Activated CD8-positive, alpha-beta T cell treated with anti-CD3 and anti-CD28 coated beads, Interleukin-2, amount 10 ng/mL, durations not matched to agents 7 days and 5 days (primary cell): ENCODE results near the gene IGLL5. TPM values are rescaled to one million over a fixed set of nuclear protein-coding genes. Genes with fewer than 3 reads are reported as not detected.

Experiments used
- ATAC-seq: fragments of 150-1000 bp; cut with Tn5 transposase; one replicate; pipeline ENCODE4 v1.10.0; 2021; ENCODE audit warnings: moderate library complexity
- CTCF ChIA-PET: fragments of 350-600 bp; sonication (Branson Sonifier 250); formaldehyde crosslinking; loops from one replicate; lab custom pipeline; 2021; ENCODE audit warnings: antibody characterized with exemption; lab: Charles Lee
- POLR2A ChIA-PET: fragments of 350-600 bp; sonication (Branson Sonifier 250); formaldehyde crosslinking; loops from one replicate; lab custom pipeline; 2021; ENCODE audit warnings: antibody characterized with exemption; lab: Charles Lee
- DNase-seq: peaks from one replicate; pipeline ENCODE4 v3.0.0-alpha.2; 2020
- H3K27ac Mint-ChIP-seq: one replicate; pipeline ENCODE4 v1.8.0; 2021; ENCODE audit warnings: mild to moderate bottlenecking, mixed read lengths
- H3K27me3 Mint-ChIP-seq: one replicate; pipeline ENCODE4 v1.8.0; 2021; ENCODE audit warnings: low read depth, mixed read lengths
- H3K36me3 Mint-ChIP-seq: one replicate; pipeline ENCODE4 v1.8.0; 2021; ENCODE audit warnings: low read depth, mixed read lengths
- H3K4me1 Mint-ChIP-seq: one replicate; pipeline ENCODE4 v1.8.0; 2021; ENCODE audit warnings: low read depth, mixed read lengths
- H3K4me3 Mint-ChIP-seq: one replicate; pipeline ENCODE4 v1.8.0; 2021; ENCODE audit warnings: mild to moderate bottlenecking, mixed read lengths
- H3K9me3 Mint-ChIP-seq: one replicate; pipeline ENCODE4 v1.8.0; 2022; ENCODE audit warnings: mixed read lengths; ENCODE audit not compliant: insufficient read depth
- total RNA-seq, 2 experiments: library from RNA; stranded (reverse); gene quantifications; one replicate each; pipeline ENCODE4 v1.2.3, GENCODE V29; 2021

IGLL5 gene
- total RNA-seq, 2 experiments from 2014 or later, result not detected

- no peak overlapping the region for H3K4me3 Mint-ChIP-seq
- H3K36me3 Mint-ChIP-seq, result no peaks in the 10 kb centered on the region
- peaks cover 45% of the 10 kb centered on the region for H3K27me3 Mint-ChIP-seq
- no peaks in the 10 kb centered on the region for H3K9me3 Mint-ChIP-seq
- H3K4me1 Mint-ChIP-seq, result peaks cover 32% of the 10 kb centered on the region
- POLR2A ChIA-PET, result interaction anchor here (1.4 kb wide), 1 partner anchor 47 kb away, joined by 4 read pairs; no protein-coding TSS in a partner anchor
- H3K27ac Mint-ChIP-seq, result peak overlapping the region; percentile 8
- DNase-seq (peak; percentile 62), ATAC-seq (peak; percentile 84)
- CTCF ChIA-PET, result interaction anchor here (1.0 to 4.2 kb wide), 16 partner anchors 10 to 120 kb away, joined by 3 to 25 read pairs (median 5); no protein-coding TSS in a partner anchor
These were observed 22.1 kb upstream of the IGLL5 start for GRCh38 chr22:22865311-22866072.

DNA sequence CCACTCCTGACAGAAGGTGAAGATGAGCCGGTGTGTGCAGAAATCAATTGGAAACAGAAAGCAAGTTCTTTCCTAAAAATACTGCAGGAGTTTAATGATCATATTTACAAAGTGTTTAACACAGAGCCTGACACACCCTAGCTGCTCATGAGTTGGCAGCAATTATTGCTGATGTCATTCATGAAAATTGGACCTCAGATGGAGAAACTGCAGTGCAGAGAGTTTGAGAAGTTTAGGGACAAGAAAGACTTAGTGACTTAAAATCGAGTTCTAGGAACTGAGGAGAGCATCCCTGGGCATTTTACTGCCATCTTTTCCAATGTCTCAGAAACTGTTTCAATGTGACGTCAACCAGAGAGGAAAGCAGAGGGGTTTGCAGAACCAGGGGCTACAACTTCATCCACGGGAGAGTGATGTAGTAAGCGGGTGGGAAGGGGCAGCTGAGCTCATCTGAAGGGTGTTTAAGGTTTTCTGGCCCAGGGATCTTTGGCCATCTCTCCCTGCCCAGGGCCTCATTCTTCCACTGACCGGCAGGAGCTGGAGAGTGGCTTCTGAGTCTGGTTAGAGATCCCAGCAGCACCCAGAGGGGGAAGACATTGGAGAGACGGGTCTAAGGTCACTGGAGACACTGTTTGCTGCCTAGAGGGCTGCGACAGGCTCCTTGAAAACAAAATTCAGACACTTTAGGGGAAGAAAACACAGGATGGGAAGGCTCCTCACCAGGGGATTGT is 21.1 kb upstream of the IGLL5 start:
- Mint-ChIP-seq H3K4me3 (no peak overlapping the region), H3K4me1 (peaks cover 32% of the 10 kb centered on the region), H3K36me3 (no peaks in the 10 kb centered on the region), H3K9me3 (no peaks in the 10 kb centered on the region), H3K27me3 (peaks cover 43% of the 10 kb centered on the region), H3K27ac (no peak overlapping the region)
- no peak for ATAC-seq
- peak; percentile 18 for DNase-seq
- ChIA-PET POLR2A (interaction anchor here (0.6 to 1.4 kb wide), 2 partner anchors 48 to 130 kb away, joined by 3 to 4 read pairs; no protein-coding TSS in a partner anchor), CTCF (interaction anchor here (1.0 to 4.2 kb wide), 14 partner anchors 11 to 121 kb away, joined by 3 to 25 read pairs (median 5); no protein-coding TSS in a partner anchor)

DNA sequence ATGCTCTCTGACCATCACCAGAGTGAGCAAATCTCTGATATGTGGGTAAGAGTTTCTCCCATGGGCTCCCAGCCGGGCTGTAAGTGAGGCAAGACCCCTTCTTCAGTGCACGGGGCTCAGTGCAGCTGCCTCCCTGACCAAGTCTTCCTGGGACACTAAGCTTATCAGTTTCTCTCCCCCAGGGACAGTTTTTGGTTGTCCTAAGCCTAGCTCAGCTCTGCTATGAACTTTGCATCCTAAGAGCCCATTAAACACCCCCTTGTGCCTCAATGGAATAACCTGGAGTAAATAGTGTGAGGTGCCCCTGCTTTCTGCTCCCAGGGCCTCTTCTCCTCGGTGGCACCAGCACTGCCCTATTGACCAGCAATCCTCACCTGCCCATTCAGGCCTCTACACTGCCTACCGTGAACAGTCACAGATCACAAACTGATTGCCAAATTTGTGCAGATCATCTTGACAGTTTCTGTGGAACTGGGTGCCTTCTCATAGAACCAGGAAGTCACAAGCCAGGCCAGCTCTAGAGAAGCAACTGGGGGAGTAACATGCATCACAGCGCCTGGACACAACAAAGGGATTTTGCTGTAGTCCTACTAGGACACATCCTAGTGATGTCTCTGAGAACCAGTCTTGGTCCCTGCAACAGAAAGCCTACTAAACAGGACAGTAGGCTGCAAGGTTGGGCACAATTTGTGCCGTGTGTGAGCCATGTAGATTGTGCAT is 19.5 kb upstream of the IGLL5 start:
- no peak overlapping the region for H3K4me3 Mint-ChIP-seq
- ATAC-seq, result no peak
- H3K9me3 Mint-ChIP-seq, result no peaks in the 10 kb centered on the region
- H3K36me3 Mint-ChIP-seq, result no peaks in the 10 kb centered on the region
- ChIA-PET CTCF (interaction anchor here (0.7 to 1.2 kb wide), 3 partner anchors 16 to 115 kb away, joined by 3 to 4 read pairs (median 3); no protein-coding TSS in a partner anchor), POLR2A (no interaction called here)
- peaks cover 32% of the 10 kb centered on the region for H3K4me1 Mint-ChIP-seq
- H3K27ac Mint-ChIP-seq, result no peak overlapping the region
- DNase-seq, result peak; percentile 19
- H3K27me3 Mint-ChIP-seq, result peaks cover 39% of the 10 kb centered on the region

- no peak overlapping the region for H3K27ac Mint-ChIP-seq
- H3K36me3 Mint-ChIP-seq, result no peaks in the 10 kb centered on the region
- ChIA-PET CTCF (interaction anchor here (0.6 to 1.8 kb wide), 19 partner anchors 9 to 117 kb away, joined by 3 to 15 read pairs (median 5); no protein-coding TSS in a partner anchor), POLR2A (no interaction called here)
- no peak for ATAC-seq
- no peaks in the 10 kb centered on the region for H3K9me3 Mint-ChIP-seq
- H3K4me1 Mint-ChIP-seq, result peaks cover 13% of the 10 kb centered on the region
- peaks cover 38% of the 10 kb centered on the region for H3K27me3 Mint-ChIP-seq
- H3K4me3 Mint-ChIP-seq, result no peak overlapping the region
- peak; percentile 27 for DNase-seq
These were observed 16.8 kb upstream of the IGLL5 start for GRCh38 chr22:22870577-22871404.

DNA sequence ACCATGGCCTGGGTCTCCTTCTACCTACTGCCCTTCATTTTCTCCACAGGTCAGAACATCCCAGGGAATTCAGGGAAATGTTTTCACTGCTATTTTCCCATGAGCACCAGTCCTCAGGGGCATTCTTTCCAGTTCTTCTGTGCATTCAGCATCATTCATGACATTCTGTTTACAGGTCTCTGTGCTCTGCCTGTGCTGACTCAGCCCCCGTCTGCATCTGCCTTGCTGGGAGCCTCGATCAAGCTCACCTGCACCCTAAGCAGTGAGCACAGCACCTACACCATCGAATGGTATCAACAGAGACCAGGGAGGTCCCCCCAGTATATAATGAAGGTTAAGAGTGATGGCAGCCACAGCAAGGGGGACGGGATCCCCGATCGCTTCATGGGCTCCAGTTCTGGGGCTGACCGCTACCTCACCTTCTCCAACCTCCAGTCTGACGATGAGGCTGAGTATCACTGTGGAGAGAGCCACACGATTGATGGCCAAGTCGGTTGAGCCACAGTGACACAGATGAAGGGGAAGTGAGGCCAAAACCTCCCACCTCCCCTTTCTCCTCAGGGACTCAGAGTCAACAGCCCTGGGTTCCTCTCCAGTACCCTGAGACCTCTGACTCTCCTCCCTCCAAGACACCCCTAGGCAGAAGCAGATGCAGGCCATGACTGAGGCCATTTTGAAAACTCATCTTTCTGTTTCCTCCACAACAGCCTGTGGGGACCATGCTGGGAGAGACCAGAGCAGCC is 15.9 kb upstream of the IGLL5 start:
- ChIA-PET POLR2A (no interaction called here), CTCF (interaction anchor here (0.8 to 1.8 kb wide), 17 partner anchors 8 to 118 kb away, joined by 3 to 15 read pairs (median 6); no protein-coding TSS in a partner anchor)
- Mint-ChIP-seq H3K27ac (no peak overlapping the region), H3K9me3 (no peaks in the 10 kb centered on the region), H3K4me3 (no peak overlapping the region), H3K36me3 (no peaks in the 10 kb centered on the region), H3K27me3 (peaks cover 35% of the 10 kb centered on the region), H3K4me1 (peaks cover 4% of the 10 kb centered on the region)
- DNase-seq (peak; percentile 14), ATAC-seq (no peak)

- H3K27ac Mint-ChIP-seq, result no peak overlapping the region
- ATAC-seq (no peak), DNase-seq (no peak)
- H3K9me3 Mint-ChIP-seq, result no peaks in the 10 kb centered on the region
- H3K4me3 Mint-ChIP-seq, result no peak overlapping the region
- POLR2A ChIA-PET, result no interaction called here
- peaks cover 32% of the 10 kb centered on the region for H3K27me3 Mint-ChIP-seq
- H3K4me1 Mint-ChIP-seq, result no peaks in the 10 kb centered on the region
- CTCF ChIA-PET, result interaction anchor here (1.0 to 4.1 kb wide), 6 partner anchors 12 to 120 kb away, joined by 3 to 28 read pairs (median 10); no protein-coding TSS in a partner anchor
- H3K36me3 Mint-ChIP-seq, result no peaks in the 10 kb centered on the region
These were observed 14.6 kb upstream of the IGLL5 start for GRCh38 chr22:22872722-22873708.

- H3K4me1 Mint-ChIP-seq, result no peaks in the 10 kb centered on the region
- H3K27ac Mint-ChIP-seq, result no peak overlapping the region
- POLR2A ChIA-PET, result no interaction called here
- no peaks in the 10 kb centered on the region for H3K36me3 Mint-ChIP-seq
- H3K9me3 Mint-ChIP-seq, result no peaks in the 10 kb centered on the region
- DNase-seq (peak; percentile 82), ATAC-seq (peak; percentile 60)
- CTCF ChIA-PET, result interaction anchor here (0.6 to 9.0 kb wide), 32 partner anchors 8 to 242 kb away, joined by 3 to 256 read pairs (median 4); no protein-coding TSS in a partner anchor
- peaks cover 21% of the 10 kb centered on the region for H3K27me3 Mint-ChIP-seq
- no peak overlapping the region for H3K4me3 Mint-ChIP-seq
These were observed 9.9 kb upstream of the IGLL5 start for GRCh38 chr22:22877523-22878210.

- peaks cover 21% of the 10 kb centered on the region for H3K27me3 Mint-ChIP-seq
- ATAC-seq, result no peak
- no peaks in the 10 kb centered on the region for H3K4me1 Mint-ChIP-seq
- POLR2A ChIA-PET, result no interaction called here
- DNase-seq, result no peak
- no peak overlapping the region for H3K4me3 Mint-ChIP-seq
- H3K9me3 Mint-ChIP-seq, result no peaks in the 10 kb centered on the region
- no peaks in the 10 kb centered on the region for H3K36me3 Mint-ChIP-seq
- H3K27ac Mint-ChIP-seq, result no peak overlapping the region
- CTCF ChIA-PET, result interaction anchor here (0.8 to 9.0 kb wide), 12 partner anchors 9 to 90 kb away, joined by 3 to 256 read pairs (median 6); no protein-coding TSS in a partner anchor
These were observed 9.4 kb upstream of the IGLL5 start for GRCh38 chr22:22878211-22878570.
